Ovary (tissue), 3 donors: Measurements from ENCODE around the gene SLC38A9.

ENCODE experiments used
- CTCF ChIP-seq, 3 donors: fragments of 450-650 bp in 2 of 3; fragments of 200-600 bp in 1 of 3; IDR thresholded peaks; one replicate each; pipeline versions ENCODE4 v1.5.1 to v1.8.0; 2016 to 2022; ENCODE audit warnings: antibody characterized with exemption in 3 of 3, mild to moderate bottlenecking in 1 of 3
- EP300 ChIP-seq: sonication (generic); formaldehyde crosslinking; IDR thresholded peaks from one replicate; pipeline ENCODE4 v1.6.1; 2017; ENCODE audit warnings: antibody characterized with exemption
- POLR2A ChIP-seq: fragments of 450-650 bp; IDR thresholded peaks from one replicate; pipeline ENCODE4 v1.6.1; 2017; ENCODE audit warnings: antibody characterized with exemption, mild to moderate bottlenecking, moderate library complexity
- donor health status: DM: no; HTN: no; CAD: no.

- no peak for TF ChIP-seq CTCF (IDR thresholded peaks at IDR 0.05)
- no peak for TF ChIP-seq POLR2A
- TF ChIP-seq EP300, result no peak
Observed at GRCh38 chr5:55749387-55749786, 37.3 kb upstream of the SLC38A9 start.
